Panc1 (cell line): ENCODE results near the gene ZYG11B. TPM values are rescaled to one million over a fixed set of nuclear protein-coding genes. Genes with fewer than 3 reads are reported as not detected.

Source experiments
- ATAC-seq: fragments of 200-7000 bp; cut with Tn5 transposase; 2 replicates; pipeline ENCODE4 v1.9.1; 2020; ENCODE audit warnings: mild to moderate bottlenecking, moderate library complexity
- BruUV-seq: library from RNA; stranded (reverse); fragments of 400-500 nt; replicated peaks from 2 replicates; lab custom pipeline; 2021; lab: Mats Ljungman, UMichigan
- CTCF ChIA-PET: fragments of 300-600 bp; sonication (Branson Sonifier 250); formaldehyde crosslinking; loops from one replicate; lab custom pipeline; 2022; ENCODE audit warnings: antibody characterized with exemption; lab: Charles Lee
- POLR2A ChIA-PET: fragments of 300-600 bp; sonication (Branson Sonifier 250); formaldehyde crosslinking; loops from one replicate; lab custom pipeline; 2022; ENCODE audit warnings: antibody characterized with exemption; lab: Charles Lee
- DNase-seq: peaks from one replicate; pipeline ENCODE4 v3.0.0-alpha.2; 2010; ENCODE audit warnings: low read depth, low spot score
- H3K27ac ChIP-seq: 2 replicates; pipeline ENCODE4 v1.5.1; 2011; ENCODE audit warnings: mild to moderate bottlenecking, low read length, inconsistent platforms
- H3K27me3 ChIP-seq: fragments of 200-500 bp; sonication (Bioruptor generic); 2 replicates; pipeline ENCODE4 v1.6.0; 2014; ENCODE audit warnings: low read length, inconsistent platforms; ENCODE audit not compliant: control insufficient read depth, insufficient read depth
- H3K36me3 ChIP-seq: fragments of 200-500 bp; sonication (Bioruptor generic); 2 replicates; pipeline ENCODE4 v1.5.1; 2014; ENCODE audit warnings: inconsistent platforms, mild to moderate bottlenecking, low read length, moderate library complexity; ENCODE audit not compliant: control insufficient read depth, insufficient read depth
- H3K4me1 ChIP-seq: 2 replicates; pipeline ENCODE4 v1.5.1; 2011; ENCODE audit warnings: inconsistent platforms, mild to moderate bottlenecking, low read length, moderate library complexity; ENCODE audit not compliant: control insufficient read depth, insufficient read depth
- H3K4me3 ChIP-seq, 2 experiments: 2 replicates each; pipeline ENCODE4 v1.5.1; 2011 to 2012; ENCODE audit warnings: low read depth in 2 of 2, low read length in 2 of 2, mild to moderate bottlenecking in 2 of 2, inconsistent platforms in 1 of 2, moderate library complexity in 1 of 2
- H3K9me3 ChIP-seq: fragments of 200-500 bp; sonication (Bioruptor generic); 2 replicates; pipeline ENCODE4 v1.5.1; 2014; ENCODE audit warnings: low read depth, mild to moderate bottlenecking, inconsistent platforms, low read length, moderate library complexity; ENCODE audit not compliant: control insufficient read depth, insufficient read depth
- CTCF ChIP-seq: fragments of 450-650 bp; IDR thresholded peaks from 2 replicates; pipeline ENCODE4 v1.5.1; 2017; ENCODE audit warnings: mild to moderate bottlenecking
- POLR2AphosphoS5 ChIP-seq: IDR thresholded peaks from 2 replicates; pipeline ENCODE4 v1.6.1; 2012; ENCODE audit warnings: mild to moderate bottlenecking, low read depth, low read length, moderate library complexity
- REST ChIP-seq, 2 experiments: IDR thresholded peaks; 2 replicates each; pipeline ENCODE4 v1.6.1; 2011 to 2012; ENCODE audit warnings: low read depth in 2 of 2, control low read depth in 1 of 2, low read length in 1 of 2, mild to moderate bottlenecking in 1 of 2, moderate library complexity in 1 of 2; ENCODE audit not compliant: insufficient read depth in 1 of 2
- SIN3A ChIP-seq: IDR thresholded peaks from 2 replicates; pipeline ENCODE4 v1.6.1; 2012; ENCODE audit warnings: low read depth, mild to moderate bottlenecking, low read length, moderate library complexity, borderline replicate concordance; ENCODE audit not compliant: insufficient read depth
- TCF7L2 ChIP-seq: IDR thresholded peaks from 2 replicates; pipeline ENCODE4 v1.6.1; 2011; ENCODE audit warnings: mild to moderate bottlenecking, low read depth, low read length, inconsistent platforms
- in situ Hi-C: cut with HindIII; loops from 2 replicates; pipeline ENCODE4 v1.10.0; 2016; ENCODE audit warnings: low sequenced_read_pairs, low pct_unique_long_range_greater_than_20kb
- intact Hi-C: fragments of 100-400 bp; cut with micrococcal nuclease; formaldehyde crosslinking; loops from one replicate; pipeline ENCODE4 v1.10.0; 2022; ENCODE audit not compliant: unreplicated experiment
- total RNA-seq: library from RNA; stranded (reverse); gene quantifications from one replicate; pipeline ENCODE4 v1.2.1, GENCODE V29; 2021; ENCODE audit not compliant: unreplicated experiment

Gene ZYG11B
- total RNA-seq, 1 experiment from 2014 or later: 30.7 TPM

DNA sequence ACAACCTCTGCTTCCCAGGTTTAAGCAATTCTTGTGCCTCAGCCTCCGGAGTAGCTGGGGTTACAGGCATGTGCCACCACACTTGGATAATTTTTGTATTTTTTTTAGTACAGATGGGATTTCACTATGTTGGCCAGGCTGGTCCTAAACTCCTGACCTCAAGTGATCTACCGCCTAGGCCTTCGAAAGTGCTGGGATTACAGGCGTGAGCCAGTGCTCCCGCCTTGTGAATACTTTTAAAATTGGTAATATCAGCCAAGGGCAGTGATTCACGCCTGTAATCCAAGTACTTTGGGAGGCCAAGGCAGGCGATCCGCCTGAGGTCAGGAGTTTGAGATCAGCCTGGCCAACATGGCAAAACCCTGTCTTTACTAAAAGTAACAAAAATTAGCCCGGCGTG is 33.7 kb downstream of the ZYG11B start:
- Histone ChIP-seq H3K4me1 (no peaks in the 10 kb centered on the region), H3K27me3 (no peaks in the 10 kb centered on the region), H3K36me3 (no peaks in the 10 kb centered on the region), H3K27ac (no peak overlapping the region), H3K4me3 (no peak overlapping the region), H3K9me3 (no peaks in the 10 kb centered on the region)
- intact Hi-C loops (no loop called here), in situ Hi-C loops (no loop called here)
- POLR2A ChIA-PET: no interaction called here
- CTCF ChIA-PET: no interaction called here
- no TSS peak for BruUV-seq
- ATAC-seq (no peak), DNase-seq (no peak)
- TF ChIP-seq REST (IDR thresholded peaks at IDR 0.05; ENCODE audit: insufficient read depth in 1 of 2, low read depth in 2 of 2, low read length in 1 of 2) (no peak), TCF7L2 (no peak), CTCF (no peak), SIN3A (no peak)

- ATAC-seq (no peak), DNase-seq (no peak)
- intact Hi-C loops (no loop called here), in situ Hi-C loops (no loop called here)
- Histone ChIP-seq H3K9me3 (no peaks in the 10 kb centered on the region), H3K36me3 (no peaks in the 10 kb centered on the region), H3K27me3 (no peaks in the 10 kb centered on the region), H3K27ac (no peak overlapping the region), H3K4me3 (no peak overlapping the region), H3K4me1 (no peaks in the 10 kb centered on the region)
- CTCF ChIA-PET: no interaction called here
- TF ChIP-seq REST (IDR thresholded peaks at IDR 0.05; ENCODE audit: insufficient read depth in 1 of 2, low read depth in 2 of 2, low read length in 1 of 2) (no peak), CTCF (no peak), SIN3A (no peak), TCF7L2 (no peak), POLR2AphosphoS5 (no peak)
- POLR2A ChIA-PET: no interaction called here
- BruUV-seq: no TSS peak
Measured at GRCh38 chr1:52767596-52768280, 41.5 kb downstream of the ZYG11B start.
